Measurements from ENCODE around the gene BTBD2. TPM values are rescaled to one million over a fixed set of nuclear protein-coding genes. Genes with fewer than 3 reads are reported as not detected.

The BTBD2 gene
- total and polyA plus RNA-seq, 2 of the 8 experiments (the other 6 are each of a cell fraction or from before 2014, with no cell fraction given): 91.7 to 92.3 TPM

- TF ChIP-seq EP300 (IDR thresholded peaks at IDR 0.05; ENCODE audit: borderline replicate concordance in 1 of 2, low read depth in 2 of 2, low read length in 2 of 2): no peak
- TF ChIP-seq JUN (IDR thresholded peaks at IDR 0.05; ENCODE audit: low read depth, low read length): no peak
- no peak for TF ChIP-seq RNF2 (IDR thresholded peaks at IDR 0.05; ENCODE audit: borderline replicate concordance, low read depth, low read length, missing control alignments, poor library complexity, severe bottlenecking)
- no peak for TF ChIP-seq CBX5 (IDR thresholded peaks at IDR 0.05; ENCODE audit: low read depth, low read length)
- TF ChIP-seq KDM1A (IDR thresholded peaks at IDR 0.05; ENCODE audit: borderline replicate concordance, low read length): no peak
- TF ChIP-seq, protein P1, sequence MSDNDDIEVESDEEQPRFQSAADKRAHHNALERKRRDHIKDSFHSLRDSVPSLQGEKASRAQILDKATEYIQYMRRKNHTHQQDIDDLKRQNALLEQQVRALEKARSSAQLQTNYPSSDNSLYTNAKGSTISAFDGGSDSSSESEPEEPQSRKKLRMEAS (IDR thresholded peaks at IDR 0.05): no peak
- no peak for TF ChIP-seq KDM4A (IDR thresholded peaks at IDR 0.05; ENCODE audit: low read depth, low read length, severe bottlenecking)
Observed at GRCh38 chr19:2057484-2058469, 42.3 kb upstream of the BTBD2 start (continued).
